GM12878 (cell line): ENCODE data around the gene NPR2. TPM values are rescaled to one million over a fixed set of nuclear protein-coding genes. Genes with fewer than 3 reads are reported as not detected.

Experiments
- ATAC-seq: fragments of 200-7000 bp; cut with Tn5 transposase; 3 replicates; pipeline ENCODE4 v1.9.1; 2020; ENCODE audit warnings: mild to moderate bottlenecking, moderate library complexity
- BruUV-seq: library from RNA; stranded (reverse); fragments of 400-500 nt; replicated peaks from 2 replicates; lab custom pipeline; 2021; lab: Mats Ljungman, UMichigan
- CTCF ChIA-PET: fragments of 300-600 bp; sonication (Branson Sonifier 250); formaldehyde crosslinking; extraction: SDS; loops from one replicate; lab custom pipeline; 2021; ENCODE audit warnings: inconsistent platforms; lab: Yijun Ruan, JAX
- POLR2A ChIA-PET: fragments of 350-600 bp; formaldehyde crosslinking; extraction: SDS; loops from one replicate; lab custom pipeline; 2021; ENCODE audit warnings: inconsistent platforms; lab: Charles Lee
- RAD21 ChIA-PET: fragments of 300-600 bp; sonication (Branson Sonifier 250); formaldehyde crosslinking; loops from one replicate; lab custom pipeline; 2023; ENCODE audit warnings: antibody characterized with exemption; ENCODE audit not compliant: unreplicated experiment; lab: Charles Lee
- SMC1A ChIA-PET: fragments of 300-600 bp; sonication (Branson Sonifier 250); formaldehyde crosslinking; loops from one replicate; lab custom pipeline; 2023; ENCODE audit not compliant: unreplicated experiment, uncharacterized antibody; lab: Charles Lee
- DNase-seq: peaks from one replicate; pipeline ENCODE4 v3.0.0-alpha.2; 2011; ENCODE audit warnings: low read depth, low spot score
- FAIRE-seq: peaks from 3 replicates; lab custom pipeline; 2011; peaks lifted over from hg19 to GRCh38; lab: Jason Lieb, UNC
- H2AFZ ChIP-seq: 2 replicates; pipeline ENCODE4 v1.6.0; 2011; ENCODE audit warnings: low read depth, low read length, control low read depth; ENCODE audit not compliant: control insufficient read depth
- H3K27ac ChIP-seq: 2 replicates; pipeline ENCODE4 v1.5.1; 2011; ENCODE audit warnings: control low read depth; ENCODE audit not compliant: control insufficient read depth, insufficient read depth
- H3K27me3 ChIP-seq, 2 experiments: replicated peaks in 1 of 2; 2 replicates each; pipeline versions ENCODE4 v1.6.0 to v1.6.1; 2011; ENCODE audit warnings: low read length in 1 of 2; ENCODE audit not compliant: control insufficient read depth in 2 of 2, insufficient read depth in 2 of 2
- H3K36me3 ChIP-seq, 2 experiments: 2 replicates each; pipeline ENCODE4 v1.5.1; 2011; ENCODE audit warnings: low read length in 1 of 2; ENCODE audit not compliant: control insufficient read depth in 2 of 2, insufficient read depth in 2 of 2
- H3K4me1 ChIP-seq: 2 replicates; pipeline ENCODE4 v1.6.1; 2011; ENCODE audit warnings: mild to moderate bottlenecking, low read length, moderate library complexity, mixed read lengths; ENCODE audit not compliant: control insufficient read depth, insufficient read depth
- H3K4me2 ChIP-seq: 2 replicates; pipeline ENCODE4 v1.6.0; 2011; ENCODE audit warnings: control low read depth; ENCODE audit not compliant: control insufficient read depth, insufficient read depth
- H3K4me3 ChIP-seq: fragments of 200-600 bp; sonication (generic); 2 replicates; pipeline ENCODE4 v1.5.1; 2016
- H3K79me2 ChIP-seq: 2 replicates; pipeline ENCODE4 v1.6.0; 2011; ENCODE audit warnings: low read length; ENCODE audit not compliant: control insufficient read depth, insufficient read depth
- H3K9ac ChIP-seq: 2 replicates; pipeline ENCODE4 v1.8.0; 2011; ENCODE audit warnings: low read length, control low read depth, mixed read lengths; ENCODE audit not compliant: control insufficient read depth, insufficient read depth
- H3K9me3 ChIP-seq: replicated peaks from 3 replicates; pipeline ENCODE4 v1.5.1; 2011; ENCODE audit warnings: mild to moderate bottlenecking, low read length; ENCODE audit not compliant: control insufficient read depth, insufficient read depth
- H4K20me1 ChIP-seq: 2 replicates; pipeline ENCODE4 v1.6.0; 2011; ENCODE audit not compliant: control insufficient read depth, insufficient read depth
- FOXK2 ChIP-seq: fragments of 450-650 bp; IDR thresholded peaks from 2 replicates; pipeline ENCODE4 v1.6.1; 2017; ENCODE audit warnings: mild to moderate bottlenecking, moderate library complexity
- HDAC6 ChIP-seq: fragments of 200-600 bp; sonication (generic); IDR thresholded peaks from one replicate; pipeline ENCODE4 v1.8.0; 2017; ENCODE audit warnings: antibody characterized with exemption; ENCODE audit not compliant: unreplicated experiment
- JUNB ChIP-seq: IDR thresholded peaks from 2 replicates; pipeline ENCODE4 v1.6.1; 2016; ENCODE audit warnings: antibody characterized with exemption, mild to moderate bottlenecking
- MTA3 ChIP-seq: IDR thresholded peaks from 2 replicates; pipeline ENCODE4 v1.6.1; 2012; ENCODE audit warnings: low read length, inconsistent platforms, borderline replicate concordance
- NR2C2 ChIP-seq: IDR thresholded peaks from 2 replicates; pipeline ENCODE4 v1.6.1; 2011; ENCODE audit warnings: borderline replicate concordance, low read depth; ENCODE audit not compliant: control insufficient read depth, insufficient read length
- WGBS: methylation state at CpG from one replicate; pipeline ENCODE4 v1.1.6; 2016; ENCODE audit warnings: low lambda C conversion rate; ENCODE audit not compliant: insufficient replicate concordance, insufficient coverage; ENCODE audit errors: missing lambda C conversion rate; 5-methylcytosine and 5-hydroxymethylcytosine counted together
- in situ Hi-C: fragments of 300-500 bp; cut with MboI; formaldehyde crosslinking; loops from 9 replicates; pipeline ENCODE4 v1.14.3; 2018; ENCODE audit warnings: mixed read lengths
- intact Hi-C: fragments of 100-400 bp; cut with micrococcal nuclease; formaldehyde crosslinking; loops from one replicate; pipeline ENCODE4 v1.14.2; 2022; ENCODE audit not compliant: unreplicated experiment
- polyA plus RNA-seq, 11 experiments: library from polyadenylated mRNA; depleted of rRNA in 4 of 11; unstranded in 6 of 11; stranded (reverse) in 5 of 11; fragments of >200 nt; fragmentation: Nextera tagmentation in 4 of 11; fragmentation: Illumina TruSeq in 1 of 11; extraction: Ambion mirVana in 4 of 11; extraction: Trizol in 1 of 11; gene quantifications; 1 replicate in 1 of 11; 2 replicates in 10 of 11; pipeline versions ENCODE4 v1.2.1 to v1.2.3, GENCODE V29; 2011 to 2016; ENCODE audit warnings: inconsistent platforms in 2 of 11, missing spikeins in 2 of 11, low read depth in 1 of 11
- total RNA-seq, 4 experiments: library from RNA; depleted of rRNA in 3 of 4; stranded (reverse); fragments of >200 nt in 3 of 4; fragmentation: Illumina TruSeq in 1 of 4; extraction: Trizol in 1 of 4; gene quantifications; 2 replicates each; pipeline versions ENCODE4 v1.2.1 to v1.2.3, GENCODE V29; 2013 to 2021
- TF ChIP-seq, protein P1 (sequence below): fragments of 450-650 bp; conservative IDR thresholded peaks from 2 replicates; pipeline ENCODE4 v1.6.1; 2017; ENCODE audit warnings: mild to moderate bottlenecking, moderate library complexity

NPR2 gene
- total and polyA plus RNA-seq, 10 of the 15 experiments (the other 5 are each of a cell fraction or from before 2014, with no cell fraction given): 2.0 to 20.9 (median 6.8) TPM

DNA sequence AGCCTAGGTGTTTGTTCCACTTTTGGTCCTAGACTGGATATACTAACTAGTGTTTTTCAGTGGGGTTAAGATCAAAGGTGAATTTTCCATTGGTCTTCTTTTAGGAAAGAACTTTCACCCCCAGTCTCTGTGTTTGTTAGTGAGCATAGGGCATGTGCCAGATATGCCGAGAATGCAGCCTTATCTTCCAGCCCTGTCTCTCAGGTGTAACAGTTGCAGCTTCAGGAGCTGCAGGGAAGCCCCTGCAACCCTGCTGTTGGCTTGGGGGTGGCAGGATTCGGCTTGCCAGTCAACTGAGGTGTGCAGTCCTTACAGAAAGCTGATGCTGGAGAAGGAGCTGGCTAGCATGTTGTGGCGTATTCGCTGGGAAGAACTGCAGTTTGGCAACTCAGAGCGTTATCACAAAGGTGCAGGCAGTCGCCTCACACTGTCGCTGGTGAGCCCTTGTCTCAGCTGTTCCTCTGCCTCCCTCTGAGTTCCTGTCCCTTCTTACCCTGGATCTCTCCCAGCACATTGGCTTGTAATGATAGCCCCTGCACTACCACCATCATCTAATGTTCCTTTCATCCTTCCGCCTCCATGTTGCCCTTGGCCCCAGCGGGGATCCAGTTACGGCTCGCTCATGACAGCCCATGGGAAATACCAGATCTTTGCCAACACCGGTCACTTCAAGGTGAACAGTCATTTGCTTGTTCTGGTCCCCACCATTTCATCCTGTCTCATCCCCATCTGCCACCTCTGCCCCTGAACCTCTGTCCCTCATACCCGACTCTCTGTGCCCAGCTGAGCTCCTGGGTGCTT, 10.1 kb downstream of the NPR2 start:
- FAIRE-seq (no peak), ATAC-seq (no peak), DNase-seq (no peak)
- intact Hi-C loops (no loop called here), in situ Hi-C loops (no loop called here)
- H3K79me2 ChIP-seq: no peaks in the 10 kb centered on the region
- no peak overlapping the region for H3K9ac ChIP-seq
- peaks cover 0 to 20% of the 10 kb centered on the region in 2 experiments; a peak in 2 of 4 replicates for H3K36me3 ChIP-seq
- H3K4me2 ChIP-seq: no peak overlapping the region
- no peak overlapping the region for H2AFZ ChIP-seq
- no peaks in the 10 kb centered on the region for H3K9me3 ChIP-seq
- H3K27me3 ChIP-seq: no peaks in the 10 kb centered on the region
- BruUV-seq: no TSS peak
- ChIA-PET RAD21 (no interaction called here), SMC1A (no interaction called here), POLR2A (interaction anchor here (1.2 kb wide), 1 partner anchor 10 kb away, joined by 4 read pairs; the partner anchor contains the start of gene SPAG8), CTCF (interaction anchor here (0.7 to 1.7 kb wide), 4 partner anchors 11 to 73 kb away, joined by 3 to 5 read pairs (median 4); partner anchors contain the start of gene HINT2)
- H3K4me1 ChIP-seq: peaks cover 21% of the 10 kb centered on the region
- WGBS: 87% methylated on average over 11 of the region's 13 CpGs
- H4K20me1 ChIP-seq: no peaks in the 10 kb centered on the region
- TF ChIP-seq NR2C2: no peak
- no peak for TF ChIP-seq HDAC6
- no peak for TF ChIP-seq MTA3
- no peak for TF ChIP-seq FOXK2
- TF ChIP-seq, protein P1, sequence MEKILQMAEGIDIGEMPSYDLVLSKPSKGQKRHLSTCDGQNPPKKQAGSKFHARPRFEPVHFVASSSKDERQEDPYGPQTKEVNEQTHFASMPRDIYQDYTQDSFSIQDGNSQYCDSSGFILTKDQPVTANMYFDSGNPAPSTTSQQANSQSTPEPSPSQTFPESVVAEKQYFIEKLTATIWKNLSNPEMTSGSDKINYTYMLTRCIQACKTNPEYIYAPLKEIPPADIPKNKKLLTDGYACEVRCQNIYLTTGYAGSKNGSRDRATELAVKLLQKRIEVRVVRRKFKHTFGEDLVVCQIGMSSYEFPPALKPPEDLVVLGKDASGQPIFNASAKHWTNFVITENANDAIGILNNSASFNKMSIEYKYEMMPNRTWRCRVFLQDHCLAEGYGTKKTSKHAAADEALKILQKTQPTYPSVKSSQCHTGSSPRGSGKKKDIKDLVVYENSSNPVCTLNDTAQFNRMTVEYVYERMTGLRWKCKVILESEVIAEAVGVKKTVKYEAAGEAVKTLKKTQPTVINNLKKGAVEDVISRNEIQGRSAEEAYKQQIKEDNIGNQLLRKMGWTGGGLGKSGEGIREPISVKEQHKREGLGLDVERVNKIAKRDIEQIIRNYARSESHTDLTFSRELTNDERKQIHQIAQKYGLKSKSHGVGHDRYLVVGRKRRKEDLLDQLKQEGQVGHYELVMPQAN: no peak
- TF ChIP-seq JUNB: no peak
- H3K27ac ChIP-seq: no peak overlapping the region
- H3K4me3 ChIP-seq: no peak overlapping the region
